GM18870 (cell line): ENCODE results near the gene ACTR6.

Experiments
- ATAC-seq: cut with Tn5 transposase; IDR thresholded peaks from one replicate; pipeline ENCODE4 v1.9.1; 2021; ENCODE audit warnings: moderate library complexity; ENCODE audit not compliant: unreplicated experiment

Gene ACTR6

DNA sequence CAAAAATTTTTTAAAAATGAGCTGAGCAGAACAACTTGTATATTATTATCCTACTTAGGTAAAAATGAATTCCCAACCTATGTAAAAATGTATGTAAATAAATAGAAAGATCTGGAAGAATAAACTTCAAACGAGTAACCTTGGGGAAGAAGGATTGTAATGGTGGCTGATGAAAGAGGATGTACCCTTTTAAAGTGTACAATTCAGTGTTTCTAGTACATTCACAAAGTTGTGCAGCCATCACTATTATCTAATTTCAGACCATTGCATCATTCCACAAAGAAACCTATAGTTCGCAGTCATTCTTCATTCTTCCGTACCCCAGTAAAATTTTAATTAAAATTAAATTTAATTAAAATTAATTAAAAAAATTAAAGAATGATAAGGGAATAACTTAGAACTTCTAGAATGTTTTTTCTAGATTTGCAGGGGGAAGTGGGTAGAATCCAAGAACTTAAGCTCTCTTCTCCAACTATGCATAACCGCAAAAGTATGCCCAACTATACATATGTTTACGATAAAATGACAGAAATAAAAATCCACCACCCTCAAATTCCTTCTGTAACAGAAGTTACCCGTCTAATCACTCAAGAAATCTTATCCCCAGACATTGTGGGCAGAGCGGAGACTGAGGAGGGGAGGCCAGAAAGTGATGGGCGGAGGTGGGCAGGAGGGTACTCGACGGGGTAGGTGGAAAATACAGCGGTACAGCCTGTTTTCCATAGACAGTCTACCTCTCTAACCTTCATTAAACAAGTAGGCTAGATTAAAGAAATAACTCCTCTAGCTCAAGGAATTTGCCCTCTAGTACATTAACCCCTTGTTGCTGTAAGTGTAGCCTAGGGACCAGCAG lies 65.3 kb downstream of the ACTR6 start:
- peak; percentile 14 for ATAC-seq

DNA sequence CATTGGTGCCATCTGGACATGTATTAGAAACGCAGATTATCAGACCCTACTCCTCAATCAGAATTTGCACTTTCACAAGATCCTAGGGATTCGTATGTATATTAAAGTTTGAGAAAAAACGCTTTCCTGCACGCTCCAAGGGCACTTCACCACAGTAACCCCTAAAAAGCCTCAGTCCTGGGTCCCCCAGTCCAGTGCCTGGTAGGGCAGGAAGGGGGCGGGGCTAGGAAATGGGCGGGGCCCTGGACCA lies 65.9 kb downstream of the ACTR6 start:
- peak; percentile 84 for ATAC-seq

DNA sequence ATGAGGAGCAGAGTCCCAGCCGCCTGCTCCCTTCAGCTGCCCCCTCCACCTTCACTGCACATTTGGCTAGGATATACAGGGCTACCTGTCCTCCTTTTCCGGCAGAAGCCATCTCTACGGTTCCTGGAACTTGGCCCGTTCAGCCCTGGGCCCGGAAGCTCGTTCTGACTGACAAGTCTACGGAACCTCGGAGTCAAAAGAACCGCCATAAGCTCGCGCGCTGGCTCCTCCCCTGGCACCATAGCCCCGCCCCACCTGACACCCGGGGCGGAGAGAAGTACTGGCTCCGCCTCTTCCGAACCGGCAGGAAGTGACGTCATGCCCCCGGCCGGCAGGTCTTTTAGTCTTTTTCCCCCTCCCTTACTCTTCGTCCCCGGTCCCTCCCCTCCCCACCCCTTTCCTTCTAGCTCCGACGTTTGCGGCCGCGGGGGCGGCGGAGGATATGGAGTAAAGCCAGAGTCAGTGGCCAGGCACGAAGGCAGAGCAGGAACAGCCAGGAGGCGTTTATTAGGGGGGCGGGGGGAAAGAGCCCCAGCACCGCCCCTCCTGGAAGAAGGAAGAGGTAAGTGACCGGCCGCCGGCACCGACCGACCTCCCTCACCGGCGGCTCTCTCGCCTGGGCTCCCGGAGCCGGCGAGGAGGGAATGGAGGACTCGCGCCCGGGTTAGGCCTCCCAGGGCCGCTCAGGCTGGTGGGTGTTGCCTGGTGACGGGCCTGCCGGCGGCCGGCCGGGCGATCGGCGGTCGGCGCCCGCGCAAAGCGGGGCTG lies 66.4 kb downstream of the ACTR6 start, which contains the start of the genes DEPDC4 and SCYL2:
DEPDC4 (minus strand) TSS at position 245 of the 768 bp plus-strand sequence; CDS start at position 242, 3 bp downstream.
SCYL2 (plus strand) TSS at position 343 of the 768 bp plus-strand sequence. CDS start 15,794 bp downstream, outside the sequence.
- peak; percentile 90 for ATAC-seq

GRCh38 chr12:100267603-100268281 lies 67.1 kb downstream of the ACTR6 start:
- no peak for ATAC-seq

DNA sequence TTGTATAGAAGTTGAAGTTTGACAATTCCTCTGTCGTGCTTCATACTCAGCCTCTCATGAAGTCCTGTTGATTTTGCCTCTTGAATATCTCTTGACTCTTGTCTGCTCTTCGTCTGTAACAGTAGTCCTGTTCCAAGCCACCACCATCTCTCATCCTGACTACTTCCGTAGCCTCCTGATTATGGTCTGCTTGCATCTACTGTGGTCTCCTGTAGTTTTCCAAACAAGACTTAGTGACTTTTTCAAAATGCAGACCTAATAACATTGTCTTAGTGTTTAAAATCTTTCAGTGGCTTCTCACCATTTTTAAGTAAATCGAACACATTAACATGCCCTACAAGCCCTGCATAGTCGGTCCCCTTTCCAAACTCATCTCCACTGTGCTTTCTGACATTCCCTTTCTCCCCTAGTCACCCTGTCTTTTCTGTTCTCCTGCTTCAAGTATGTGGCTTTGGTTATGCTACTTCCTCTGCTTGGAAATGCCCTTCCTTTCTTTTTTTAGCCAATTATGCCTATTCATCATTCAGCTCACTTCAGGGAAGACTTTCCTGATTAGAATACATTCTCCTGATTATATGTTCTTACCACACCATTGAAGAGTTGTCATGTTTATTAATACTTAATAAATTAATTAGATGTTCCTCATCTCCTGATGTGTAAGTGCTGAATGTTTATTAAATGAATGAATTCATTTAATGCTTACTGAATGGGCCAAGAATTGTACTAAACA lies 68.4 kb downstream of the ACTR6 start:
- ATAC-seq: no peak

DNA sequence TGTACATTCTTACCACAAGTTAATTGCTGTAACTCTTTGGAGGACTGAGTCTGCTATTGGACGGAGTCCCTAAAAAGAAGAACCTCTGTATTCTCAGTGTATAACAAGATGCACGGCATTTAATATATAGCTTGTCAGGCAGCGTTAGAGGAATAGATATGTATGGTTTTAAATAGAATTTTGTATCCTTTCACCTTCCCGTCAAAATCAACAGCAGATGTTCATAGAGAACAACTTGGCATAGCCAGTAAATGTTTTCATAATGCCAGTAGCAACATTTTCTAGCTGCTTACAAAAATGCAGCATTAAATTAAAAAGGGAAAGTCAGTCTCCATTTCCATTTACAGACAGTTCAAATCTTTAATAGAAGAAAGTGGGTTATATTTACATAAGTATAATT lies 73.2 kb downstream of the ACTR6 start:
- no peak for ATAC-seq
